ENCODE measurements around the gene RPL10A.

RPL10A gene

GRCh38 chr6:35451354-35452182 is 16.6 kb upstream of the RPL10A start:
- peak overlapping the region; percentile 72; the same call in 1 of the 2 replicates for H3K27ac ChIP-seq

GRCh38 chr6:35452183-35453090 is 15.8 kb upstream of the RPL10A start, which contains the start of gene FANCE:
TSS of gene FANCE (plus strand) at chr6:35452338. CDS start at chr6:35452546, 208 bp downstream.
- peak within 1 kb of the TSS; percentile 72 for H3K27ac ChIP-seq
- TF ChIP-seq CTCF (conservative IDR thresholded peaks at IDR 0.05), result no peak

More at GRCh38 chr6:35451354-35452182, 16.6 kb upstream of the RPL10A start:
- no peak for TF ChIP-seq CTCF (conservative IDR thresholded peaks at IDR 0.05)

GRCh38 chr6:35453236-35453635 is 15.0 kb upstream of the RPL10A start:
- no peak for TF ChIP-seq CTCF (conservative IDR thresholded peaks at IDR 0.05)

GRCh38 chr6:35454391-35455110 is 13.7 kb upstream of the RPL10A start:
- H3K27ac ChIP-seq, result no peak overlapping the region
- TF ChIP-seq CTCF (conservative IDR thresholded peaks at IDR 0.05), result no peak

More at GRCh38 chr6:35453236-35453635, 15.0 kb upstream of the RPL10A start:
- peak overlapping the region; percentile 72 for H3K27ac ChIP-seq

GRCh38 chr6:35457907-35458306 is 10.3 kb upstream of the RPL10A start:
- no peak overlapping the region for H3K27ac ChIP-seq
- TF ChIP-seq CTCF (conservative IDR thresholded peaks at IDR 0.05), result no peak

- TF ChIP-seq CTCF (conservative IDR thresholded peaks at IDR 0.05), result no peak
- H3K27ac ChIP-seq, result peak overlapping the region; percentile 30; the same call in 1 of the 2 replicates
Observed at GRCh38 chr6:35461270-35461669, 6.9 kb upstream of the RPL10A start.

All from VCaP (cell line).